Skin epidermis (tissue), 12 donors: ENCODE results near the gene TMEM129.
A peak's percentile ranks its signal among the peaks of the same experiment; 100 is the strongest.

ENCODE experiments used
- H3K27ac ChIP-seq, 21 experiments: fragments of 200-600 bp; sonication (generic) in 11 of 21; one replicate each; pipeline ENCODE4 v1.5.0; 2020; ENCODE audit warnings: mild to moderate bottlenecking in 3 of 21, inconsistent platforms in 2 of 21, moderate library complexity in 2 of 21
- H3K4me3 ChIP-seq, 7 experiments: fragments of 200-600 bp; sonication (generic) in 2 of 7; one replicate each; pipeline ENCODE4 v1.5.0; 2020; ENCODE audit warnings: inconsistent platforms in 2 of 7, mild to moderate bottlenecking in 2 of 7, moderate library complexity in 1 of 7

Gene TMEM129

GRCh38 chr4:1727117-1728031 lies 6.3 kb upstream of the TMEM129 start:
- peak overlapping the region in 20 of 21 experiments; percentile 25 to 87 (median 65) for H3K27ac ChIP-seq
- H3K4me3 ChIP-seq: peak overlapping the region in 1 of 7 experiments; percentile 10

- Histone ChIP-seq H3K27ac (peak overlapping the region in 18 of 21 experiments; percentile 11 to 87 (median 66)), H3K4me3 (no peak overlapping the region)
These were observed 5.2 kb upstream of the TMEM129 start for GRCh38 chr4:1726146-1726934.

- H3K27ac ChIP-seq: peak overlapping the region in 2 of 21 experiments; percentile 38 to 67
These were observed 4.4 kb upstream of the TMEM129 start for GRCh38 chr4:1725521-1725920.

GRCh38 chr4:1723131-1723801 lies 2.1 kb upstream of the TMEM129 start:
- H3K4me3 ChIP-seq: peak overlapping the region in 5 of 7 experiments; percentile 5 to 71 (median 7)
- peak overlapping the region in 19 of 21 experiments; percentile 0 to 97 (median 84) for H3K27ac ChIP-seq

More at GRCh38 chr4:1725521-1725920, 4.4 kb upstream of the TMEM129 start:
- H3K4me3 ChIP-seq: no peak overlapping the region

GRCh38 chr4:1722551-1723118 lies 1.5 kb upstream of the TMEM129 start:
- peak overlapping the region in 20 of 21 experiments; percentile 0 to 97 (median 82) for H3K27ac ChIP-seq
- H3K4me3 ChIP-seq: peak overlapping the region in 5 of 7 experiments; percentile 54 to 79 (median 71)

GRCh38 chr4:1721666-1722550 lies 785 bp upstream of the TMEM129 start:
- H3K4me3 ChIP-seq: peak overlapping the region; percentile 54 to 85 (median 71)
- H3K27ac ChIP-seq: peak overlapping the region in 20 of 21 experiments; percentile 37 to 97 (median 84)

- peak overlapping the region; percentile 80 to 97 (median 91) for H3K27ac ChIP-seq
- H3K4me3 ChIP-seq: peak overlapping the region; percentile 54 to 85 (median 71)
These were observed 750 bp downstream of the TMEM129 start for GRCh38 chr4:1720163-1720983.

GRCh38 chr4:1718095-1718850 lies 2.9 kb downstream of the TMEM129 start:
- H3K27ac ChIP-seq: peak overlapping the region in 7 of 21 experiments; percentile 2 to 62 (median 29)
- no peak overlapping the region for H3K4me3 ChIP-seq

GRCh38 chr4:1717129-1718094 lies 3.7 kb downstream of the TMEM129 start:
- no peak overlapping the region for H3K4me3 ChIP-seq
- H3K27ac ChIP-seq: peak overlapping the region in 6 of 21 experiments; percentile 2 to 50 (median 29)

GRCh38 chr4:1716065-1716945 lies 4.8 kb downstream of the TMEM129 start:
- H3K27ac ChIP-seq: peak overlapping the region in 3 of 21 experiments; percentile 6 to 30 (median 8)

GRCh38 chr4:1715002-1715758 lies 5.9 kb downstream of the TMEM129 start:
- Histone ChIP-seq H3K27ac (peak overlapping the region in 7 of 21 experiments; percentile 8 to 44 (median 22)), H3K4me3 (no peak overlapping the region)

More at GRCh38 chr4:1716065-1716945, 4.8 kb downstream of the TMEM129 start:
- no peak overlapping the region for H3K4me3 ChIP-seq

- peak overlapping the region in 4 of 21 experiments; percentile 16 to 99 (median 22) for H3K27ac ChIP-seq
These were observed 6.7 kb downstream of the TMEM129 start for GRCh38 chr4:1714303-1715001.

More at GRCh38 chr4:1714303-1715001, 6.7 kb downstream of the TMEM129 start:
- H3K4me3 ChIP-seq: no peak overlapping the region
